Left lung (tissue), 10 donors: Measurements from ENCODE around the gene TRIM32. TPM values are rescaled to one million over a fixed set of nuclear protein-coding genes. Genes with fewer than 3 reads are reported as not detected.

Experiments
- ATAC-seq: fragments of 200-7000 bp; cut with Tn5 transposase; one replicate; pipeline ENCODE4 v1.9.1; 2020; ENCODE audit warnings: moderate library complexity
- DNase-seq, 4 donors: peaks; one replicate each; pipeline ENCODE4 v3.0.0-alpha.2; 2013 to 2020
- H3K27ac ChIP-seq, 2 donors: fragments of 200-600 bp; sonication (generic) in 1 of 2; one replicate each; pipeline versions ENCODE4 v1.5.0 to v1.8.0; 2020 to 2021
- H3K27me3 ChIP-seq, 2 donors: fragments of 200-600 bp; sonication (generic) in 1 of 2; one replicate each; pipeline versions ENCODE4 v1.5.0 to v1.8.0; 2020 to 2021
- H3K36me3 ChIP-seq, 2 donors: fragments of 200-600 bp; sonication (generic) in 1 of 2; one replicate each; pipeline versions ENCODE4 v1.5.0 to v1.8.0; 2020 to 2021
- H3K4me1 ChIP-seq, 2 donors: fragments of 200-600 bp; one replicate each; pipeline ENCODE4 v1.8.0; 2021
- H3K4me3 ChIP-seq, 2 donors: fragments of 200-600 bp; sonication (generic) in 1 of 2; one replicate each; pipeline versions ENCODE4 v1.5.0 to v1.8.0; 2020 to 2021; ENCODE audit warnings: mild to moderate bottlenecking in 1 of 2
- H3K9me3 ChIP-seq, 2 donors: fragments of 200-600 bp; sonication (generic) in 1 of 2; one replicate each; pipeline versions ENCODE4 v1.5.0 to v1.8.0; 2020 to 2021
- CTCF ChIP-seq, 2 donors: fragments of 200-600 bp; sonication (generic) in 1 of 2; IDR thresholded peaks; one replicate each; pipeline versions ENCODE4 v1.5.0 to v1.8.0; 2021; ENCODE audit warnings: antibody characterized with exemption in 2 of 2
- intact Hi-C, 2 donors: fragments of 100-400 bp; cut with DNase I; formaldehyde crosslinking; loops; one replicate each; pipeline versions ENCODE4 v1.11.2 to v1.14.2; 2022
- polyA plus RNA-seq, 6 donors: library from polyadenylated mRNA; unstranded; fragments of 120-200 nt; gene quantifications; one replicate each; pipeline ENCODE4 v1.2.1, GENCODE V29; 2013; ENCODE audit not compliant: insufficient read length in 6 of 6
- total RNA-seq, 2 donors: library from RNA; stranded (reverse); fragmentation: NEBNext Ultra II Directional; extraction: Animal tissue kit (Norgen Biotek cat#: 25700); gene quantifications; one replicate each; pipeline ENCODE4 v1.2.1, GENCODE V29; 2021
- donor health status: DM: no; HTN: yes; CAD: no.
- donor health status: DM: no; HTN: no; CAD: no.

TRIM32 gene
- total and polyA plus RNA-seq, 8 donors: 17.3 to 24.8 (median 22.8) TPM

- DNase-seq (no peak), ATAC-seq (no peak)
- Histone ChIP-seq H3K27ac (no peak overlapping the region), H3K4me3 (no peak overlapping the region), H3K4me1 (no peaks in the 10 kb centered on the region), H3K27me3 (no peaks in the 10 kb centered on the region), H3K36me3 (no peaks in the 10 kb centered on the region), H3K9me3 (no peaks in the 10 kb centered on the region)
- no peak for TF ChIP-seq CTCF (IDR thresholded peaks at IDR 0.05)
- intact Hi-C loops: no loop called here
These were observed 26.2 kb downstream of the TRIM32 start for GRCh38 chr9:116713271-116713670.

DNA sequence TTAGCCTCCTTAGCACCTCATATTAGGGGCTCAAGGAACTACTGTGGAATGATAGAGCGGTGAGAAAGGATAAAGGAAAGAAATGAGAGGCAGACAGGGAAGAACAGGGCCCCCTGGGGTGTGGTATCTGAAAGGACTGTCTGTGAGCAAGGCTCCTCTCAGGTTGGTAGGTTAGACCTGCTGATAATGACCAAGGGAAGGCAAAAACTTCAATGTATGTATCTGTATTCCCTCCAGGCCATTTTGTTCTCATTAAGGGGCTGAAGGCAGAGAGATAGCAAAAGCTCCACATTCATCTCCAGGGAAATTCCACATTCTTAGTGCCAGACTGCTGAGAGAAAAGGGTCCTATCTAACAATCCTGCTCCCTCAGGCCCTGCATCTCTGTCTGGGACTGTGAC lies 28.6 kb downstream of the TRIM32 start:
- no peaks in the 10 kb centered on the region for H3K9me3 ChIP-seq
- TF ChIP-seq CTCF (IDR thresholded peaks at IDR 0.05): no peak
- intact Hi-C loops: no loop called here
- no peak overlapping the region for H3K4me3 ChIP-seq
- no peak for ATAC-seq
- H3K27me3 ChIP-seq: no peaks in the 10 kb centered on the region
- no peak for DNase-seq
- H3K27ac ChIP-seq: no peak overlapping the region
- H3K36me3 ChIP-seq: no peaks in the 10 kb centered on the region
- no peaks in the 10 kb centered on the region for H3K4me1 ChIP-seq

GRCh38 chr9:116716438-116716837 lies 29.3 kb downstream of the TRIM32 start:
- H3K4me3 ChIP-seq: no peak overlapping the region
- H3K27ac ChIP-seq: no peak overlapping the region
- TF ChIP-seq CTCF (IDR thresholded peaks at IDR 0.05): no peak
- no peaks in the 10 kb centered on the region for H3K27me3 ChIP-seq
- no peaks in the 10 kb centered on the region for H3K9me3 ChIP-seq
- no peaks in the 10 kb centered on the region for H3K4me1 ChIP-seq
- ATAC-seq (no peak), DNase-seq (no peak)
- no peaks in the 10 kb centered on the region for H3K36me3 ChIP-seq
- intact Hi-C loops: no loop called here

DNA sequence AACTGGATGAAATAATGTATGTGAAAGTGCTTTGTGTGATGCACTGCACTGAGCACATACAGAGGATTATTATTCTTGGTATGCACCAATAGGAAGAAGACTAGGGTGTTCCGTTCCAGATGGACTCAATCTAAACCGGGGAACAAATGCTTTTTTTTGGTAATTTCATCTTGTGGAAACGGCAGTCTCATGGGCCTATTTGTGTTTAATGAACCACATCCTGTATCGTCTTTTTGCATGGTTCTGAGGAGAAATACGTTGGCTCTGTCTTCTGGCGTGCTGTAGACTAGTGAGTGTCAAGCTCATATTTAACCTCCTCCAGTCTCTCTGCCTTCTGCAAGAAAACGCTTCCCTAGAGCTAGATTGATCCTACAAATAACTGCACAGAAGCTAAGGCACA lies 30.0 kb downstream of the TRIM32 start:
- Histone ChIP-seq H3K27ac (no peak overlapping the region), H3K27me3 (no peaks in the 10 kb centered on the region), H3K4me1 (no peaks in the 10 kb centered on the region), H3K36me3 (no peaks in the 10 kb centered on the region), H3K4me3 (no peak overlapping the region), H3K9me3 (no peaks in the 10 kb centered on the region)
- intact Hi-C loops: no loop called here
- ATAC-seq (no peak), DNase-seq (no peak)
- TF ChIP-seq CTCF (IDR thresholded peaks at IDR 0.05): no peak

GRCh38 chr9:116718111-116718510 lies 31.0 kb downstream of the TRIM32 start:
- no peaks in the 10 kb centered on the region for H3K9me3 ChIP-seq
- no peak overlapping the region for H3K4me3 ChIP-seq
- no peak overlapping the region for H3K27ac ChIP-seq
- no peaks in the 10 kb centered on the region for H3K4me1 ChIP-seq
- H3K36me3 ChIP-seq: no peaks in the 10 kb centered on the region
- TF ChIP-seq CTCF (IDR thresholded peaks at IDR 0.05): no peak
- no peak for ATAC-seq
- intact Hi-C loops: no loop called here
- H3K27me3 ChIP-seq: no peaks in the 10 kb centered on the region
- no peak for DNase-seq
